IMR-90 (cell line): ENCODE results near the gene GALNT9. TPM values are rescaled to one million over a fixed set of nuclear protein-coding genes. Genes with fewer than 3 reads are reported as not detected.

Experiments
- ATAC-seq: fragments of 200-7000 bp; cut with Tn5 transposase; 2 replicates; pipeline ENCODE4 v1.9.1; 2020; ENCODE audit warnings: low read depth, mild to moderate bottlenecking, moderate library complexity
- BruUV-seq: library from RNA; stranded (reverse); fragments of 400-500 nt; replicated peaks from 2 replicates; lab custom pipeline; 2021; lab: Mats Ljungman, UMichigan
- CTCF ChIA-PET: fragments of 300-600 bp; formaldehyde crosslinking; extraction: SDS; loops from one replicate; lab custom pipeline; 2021; ENCODE audit warnings: antibody characterized with exemption; lab: Yijun Ruan, JAX
- POLR2A ChIA-PET: fragments of 300-600 bp; sonication (Branson Sonifier 250); formaldehyde crosslinking; loops from one replicate; lab custom pipeline; 2022; ENCODE audit warnings: antibody characterized with exemption; ENCODE audit not compliant: unreplicated experiment; lab: Charles Lee
- DNase-seq: peaks from one replicate; pipeline ENCODE4 v3.0.0; 2013
- H2AFZ ChIP-seq: replicated peaks from 2 replicates; pipeline ENCODE3; 2013; ENCODE audit warnings: low read length, mild to moderate bottlenecking; ENCODE audit not compliant: poor library complexity
- H2AK5ac ChIP-seq: 2 replicates; pipeline ENCODE4 v1.6.1; 2013; ENCODE audit warnings: low read depth, low read length, inconsistent platforms
- H2AK9ac ChIP-seq: replicated peaks from 2 replicates; pipeline ENCODE3; 2013; ENCODE audit warnings: mild to moderate bottlenecking, low read depth, low read length, moderate library complexity; ENCODE audit not compliant: poor library complexity
- H2BK120ac ChIP-seq: 2 replicates; pipeline ENCODE4 v1.6.1; 2013; ENCODE audit warnings: low read depth, low read length, inconsistent platforms
- H2BK15ac ChIP-seq: 3 replicates; pipeline ENCODE4 v1.6.1; 2013; ENCODE audit warnings: low read depth, low read length, inconsistent platforms
- H2BK20ac ChIP-seq: 2 replicates; pipeline ENCODE4 v1.6.1; 2013; ENCODE audit warnings: low read depth, mild to moderate bottlenecking, inconsistent platforms, low read length, moderate library complexity
- H2BK5ac ChIP-seq: 2 replicates; pipeline ENCODE4 v1.6.1; 2013; ENCODE audit warnings: mild to moderate bottlenecking, low read depth, low read length, inconsistent platforms; ENCODE audit not compliant: poor library complexity, severe bottlenecking
- H3K14ac ChIP-seq: replicated peaks from 2 replicates; pipeline ENCODE4 v1.6.1; 2013; ENCODE audit warnings: low read depth, low read length, inconsistent platforms
- H3K18ac ChIP-seq: 2 replicates; pipeline ENCODE4 v1.6.1; 2013; ENCODE audit warnings: low read depth, low read length, control low read depth
- H3K23ac ChIP-seq: 2 replicates; pipeline ENCODE4 v1.6.1; 2013; ENCODE audit warnings: low read depth, low read length, inconsistent platforms
- H3K27ac ChIP-seq: 2 replicates; pipeline ENCODE4 v1.5.1; 2013; ENCODE audit warnings: mild to moderate bottlenecking, control low read depth, low read length; ENCODE audit not compliant: insufficient read depth
- H3K27me3 ChIP-seq: 2 replicates; pipeline ENCODE4 v1.6.1; 2013; ENCODE audit warnings: low read length; ENCODE audit not compliant: control insufficient read depth, insufficient read depth
- H3K36me3 ChIP-seq: 2 replicates; pipeline ENCODE4 v1.6.1; 2013; ENCODE audit warnings: low read length, mixed read lengths; ENCODE audit not compliant: control insufficient read depth, insufficient read depth
- H3K4ac ChIP-seq: 2 replicates; pipeline ENCODE4 v1.6.1; 2013; ENCODE audit warnings: low read depth, low read length, inconsistent platforms
- H3K4me1 ChIP-seq: 2 replicates; pipeline ENCODE4 v1.6.1; 2013; ENCODE audit warnings: low read length, mixed read lengths; ENCODE audit not compliant: control insufficient read depth, insufficient read depth
- H3K4me2 ChIP-seq: 2 replicates; pipeline ENCODE4 v1.6.1; 2013; ENCODE audit warnings: low read depth, mild to moderate bottlenecking, control low read depth, low read length, moderate library complexity
- H3K4me3 ChIP-seq: 2 replicates; pipeline ENCODE4 v1.5.1; 2013; ENCODE audit warnings: low read depth, mild to moderate bottlenecking, control low read depth, low read length, moderate library complexity; ENCODE audit not compliant: insufficient read depth
- H3K56ac ChIP-seq: 2 replicates; pipeline ENCODE4 v1.6.1; 2013; ENCODE audit warnings: low read length, inconsistent platforms; ENCODE audit not compliant: insufficient read depth; ENCODE audit errors: extremely low read depth
- H3K79me1 ChIP-seq, 2 experiments: 2 replicates each; pipeline ENCODE4 v1.6.1; 2013; ENCODE audit warnings: low read length in 2 of 2, inconsistent platforms in 1 of 2, low read depth in 1 of 2
- H3K9ac ChIP-seq: 2 replicates; pipeline ENCODE4 v1.6.1; 2013; ENCODE audit warnings: low read depth, low read length, control low read depth
- H3K9me1 ChIP-seq: 2 replicates; pipeline ENCODE4 v1.6.1; 2013; ENCODE audit warnings: low read length, inconsistent platforms; ENCODE audit not compliant: insufficient read depth
- H3K9me3 ChIP-seq: 2 replicates; pipeline ENCODE4 v1.6.1; 2013; ENCODE audit warnings: low read length; ENCODE audit not compliant: control insufficient read depth, insufficient read depth
- H4K20me1 ChIP-seq: 2 replicates; pipeline ENCODE4 v1.6.1; 2013; ENCODE audit warnings: low read length, inconsistent platforms; ENCODE audit not compliant: insufficient read depth
- H4K5ac ChIP-seq: 2 replicates; pipeline ENCODE4 v1.6.1; 2013; ENCODE audit warnings: mild to moderate bottlenecking, low read depth, low read length, control low read depth
- H4K8ac ChIP-seq, 2 experiments: 2 replicates each; pipeline ENCODE4 v1.6.1; 2013; ENCODE audit warnings: low read depth in 2 of 2, low read length in 2 of 2, control low read depth in 1 of 2, inconsistent platforms in 1 of 2
- H4K91ac ChIP-seq: 2 replicates; pipeline ENCODE4 v1.6.1; 2013; ENCODE audit warnings: low read depth, low read length, inconsistent platforms; ENCODE audit not compliant: insufficient read depth
- CEBPB ChIP-seq: IDR thresholded peaks from 2 replicates; pipeline ENCODE4 v1.6.1; 2012; ENCODE audit warnings: low read depth, low read length, improper control_type of control experiment
- FOS ChIP-seq: fragments of 150-350 bp; IDR thresholded peaks from 2 replicates; pipeline ENCODE4 v1.6.1; 2016; ENCODE audit warnings: low read depth, low read length
- NFE2L2 ChIP-seq: fragments of 150-350 bp; IDR thresholded peaks from 2 replicates; pipeline ENCODE4 v1.6.1; 2016; ENCODE audit warnings: low read depth, mild to moderate bottlenecking, low read length
- POLR2A ChIP-seq: IDR thresholded peaks from 2 replicates; pipeline ENCODE4 v1.6.1; 2012; ENCODE audit warnings: mild to moderate bottlenecking, low read depth, low read length
- RAD21 ChIP-seq: IDR thresholded peaks from 2 replicates; pipeline ENCODE4 v1.6.1; 2012; ENCODE audit warnings: low read length, improper control_type of control experiment
- RFX5 ChIP-seq: IDR thresholded peaks from 2 replicates; pipeline ENCODE4 v1.8.0; 2012; ENCODE audit warnings: low read depth, mild to moderate bottlenecking, low read length, moderate library complexity
- WGBS, 2 experiments: methylation state at CpG; one replicate each; pipeline versions ENCODE4 v1.1.5 to v1.1.7; 2013; ENCODE audit warnings: missing lambda C conversion rate in 2 of 2; ENCODE audit not compliant: insufficient read length in 1 of 2; ENCODE audit errors: extremely low coverage in 2 of 2; 5-methylcytosine and 5-hydroxymethylcytosine counted together
- dilution Hi-C: fragments of 300-500 bp; cut with HindIII; formaldehyde crosslinking; loops from one replicate; pipeline ENCODE4 v1.14.3; 2018; ENCODE audit warnings: low sequenced_read_pairs; ENCODE audit not compliant: unreplicated experiment
- in situ Hi-C: fragments of 300-500 bp; cut with MboI; formaldehyde crosslinking; loops from 3 replicates; pipeline ENCODE4 v1.14.3; 2019; ENCODE audit warnings: low sequenced_read_pairs, inconsistent platforms, mixed read lengths
- intact Hi-C: fragments of 100-400 bp; cut with micrococcal nuclease; formaldehyde crosslinking; loops from 2 replicates; pipeline ENCODE4 v1.10.0; 2022
- polyA plus RNA-seq, 3 experiments: library from polyadenylated mRNA; depleted of rRNA; stranded (reverse); fragments of >200 nt; gene quantifications; 2 replicates each; pipeline ENCODE4 v1.2.3, GENCODE V29; 2012; ENCODE audit warnings: low replicate concordance in 1 of 3
- total RNA-seq: library from RNA; depleted of rRNA; stranded (reverse); fragments of >200 nt; gene quantifications from 2 replicates; pipeline ENCODE4 v1.2.3, GENCODE V29; 2012
- TF ChIP-seq, protein P1 (sequence below): fragments of 150-350 bp; IDR thresholded peaks from 2 replicates; pipeline ENCODE4 v1.6.1; 2017; ENCODE audit warnings: mild to moderate bottlenecking, antibody characterized with exemption, low read length, low read depth

The GALNT9 gene
- total and polyA plus RNA-seq, 2 of the 4 experiments (the other 2 are of a cell fraction) = under 0.01 to 0.12 TPM

DNA sequence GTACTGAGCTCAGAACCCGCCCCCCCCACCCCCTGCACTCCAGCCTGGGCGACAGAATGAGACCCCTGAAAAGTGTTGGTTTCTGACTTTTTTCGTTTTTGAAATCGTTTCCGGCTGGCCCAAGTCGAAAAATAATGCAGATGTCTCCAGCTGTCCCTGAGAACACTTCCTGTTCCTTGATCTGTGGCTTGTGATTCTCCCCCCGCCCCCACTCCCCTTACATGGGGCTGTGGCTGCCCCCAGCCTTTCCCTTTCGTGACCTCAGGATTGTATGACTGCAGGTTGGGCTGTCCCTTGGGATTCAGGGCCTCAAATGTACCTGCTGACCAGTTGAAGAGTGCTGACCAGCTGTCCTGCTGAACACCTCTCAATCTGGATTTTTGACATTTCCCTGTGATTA is 151.1 kb downstream of the GALNT9 start:
- Histone ChIP-seq H3K4me2 (no peak overlapping the region), H3K9ac (no peak overlapping the region), H3K18ac (no peak overlapping the region), H2BK120ac (no peak overlapping the region), H3K4me3 (no peak overlapping the region), H3K79me1 (no peaks in the 10 kb centered on the region), H4K20me1 (no peaks in the 10 kb centered on the region; the same call in 1 of the 2 replicates), H2BK5ac (no peak overlapping the region), H2BK15ac (no peak overlapping the region), H3K9me1 (no peaks in the 10 kb centered on the region), H2AFZ (no peak overlapping the region), H4K8ac (no peak overlapping the region), H2BK20ac (no peak overlapping the region), H3K4me1 (no peaks in the 10 kb centered on the region), H3K27me3 (peaks cover 57% of the 10 kb centered on the region), H3K9me3 (no peaks in the 10 kb centered on the region; the same call in 1 of the 2 replicates), H3K4ac (no peak overlapping the region), H4K5ac (no peak overlapping the region), H3K36me3 (no peaks in the 10 kb centered on the region), H4K91ac (no peak overlapping the region), H2AK9ac (no peak overlapping the region), H3K27ac (no peak overlapping the region), H3K14ac (no peak overlapping the region), H3K23ac (no peak overlapping the region), H2AK5ac (no peak overlapping the region), H3K56ac (no peak overlapping the region)
- in situ Hi-C loops (no loop called here), dilution Hi-C loops (no loop called here), intact Hi-C loops (no loop called here)
- no TSS peak for BruUV-seq
- DNase-seq (no peak), ATAC-seq (no peak)
- 18% methylated on average over 4 of the region's 8 CpGs; no CpG with 5 or more reads in 1 of the 2 experiments for WGBS, 2 experiments
- no peak for TF ChIP-seq FOS
- TF ChIP-seq NFE2L2 = no peak
- TF ChIP-seq, protein P1, sequence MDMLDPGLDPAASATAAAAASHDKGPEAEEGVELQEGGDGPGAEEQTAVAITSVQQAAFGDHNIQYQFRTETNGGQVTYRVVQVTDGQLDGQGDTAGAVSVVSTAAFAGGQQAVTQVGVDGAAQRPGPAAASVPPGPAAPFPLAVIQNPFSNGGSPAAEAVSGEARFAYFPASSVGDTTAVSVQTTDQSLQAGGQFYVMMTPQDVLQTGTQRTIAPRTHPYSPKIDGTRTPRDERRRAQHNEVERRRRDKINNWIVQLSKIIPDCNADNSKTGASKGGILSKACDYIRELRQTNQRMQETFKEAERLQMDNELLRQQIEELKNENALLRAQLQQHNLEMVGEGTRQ = no peak
- TF ChIP-seq RFX5 = no peak
- TF ChIP-seq CEBPB = no peak
- no peak for TF ChIP-seq POLR2A
- no peak for TF ChIP-seq RAD21
- POLR2A ChIA-PET = no interaction called here
- CTCF ChIA-PET = no interaction called here
